HepG2 (cell line): ENCODE measurements around the gene LMX1B. TPM values are rescaled to one million over a fixed set of nuclear protein-coding genes. Genes with fewer than 3 reads are reported as not detected.

Source experiments
- MIER3 ChIP-seq: IDR thresholded peaks from 2 replicates; pipeline ENCODE4 v1.6.1; 2016; ENCODE audit warnings: missing compliant biosample characterization, borderline replicate concordance
- TAF1 ChIP-seq: sonication (generic); formaldehyde crosslinking; IDR thresholded peaks from 2 replicates; pipeline ENCODE4 v1.4.0; 2020; ENCODE audit warnings: missing genetic modification reagents
- ZNF672 ChIP-seq: sonication (generic); formaldehyde crosslinking; IDR thresholded peaks from 2 replicates; pipeline ENCODE4 v1.8.1; 2022; ENCODE audit warnings: missing genetic modification reagents
- polyA plus RNA-seq, 8 experiments: library from polyadenylated mRNA; depleted of rRNA in 3 of 8; stranded (reverse) in 7 of 8; unstranded in 1 of 8; fragments of >200 nt; fragmentation: Illumina TruSeq in 4 of 8; extraction: Trizol in 4 of 8; gene quantifications; 2 replicates each; pipeline versions ENCODE4 v1.2.1 to v1.2.3, GENCODE V29; 2011 to 2016; ENCODE audit warnings: low read depth in 4 of 8, missing spikeins in 1 of 8, mixed read lengths in 1 of 8; ENCODE audit not compliant: insufficient read depth in 1 of 8
- total RNA-seq, 5 experiments: library from RNA; depleted of rRNA; stranded (reverse); fragments of >200 nt; fragmentation: Illumina TruSeq; extraction: Trizol; gene quantifications; 2 replicates each; pipeline ENCODE4 v1.2.3, GENCODE V29; 2016; ENCODE audit warnings: low read depth in 1 of 5
- TF ChIP-seq, protein P1 (sequence below): sonication (generic); formaldehyde crosslinking; IDR thresholded peaks from one replicate; pipeline ENCODE4 v1.5.1; 2020; ENCODE audit warnings: mild to moderate bottlenecking, missing genetic modification reagents; ENCODE audit errors: not compliant biosample characterization
- TF ChIP-seq, protein P2 (sequence below): sonication (generic); formaldehyde crosslinking; IDR thresholded peaks from 2 replicates; pipeline ENCODE4 v1.4.0; 2020; ENCODE audit warnings: mild to moderate bottlenecking, missing genetic modification reagents
- TF ChIP-seq, protein P3 (sequence below): sonication (generic); formaldehyde crosslinking; IDR thresholded peaks from 2 replicates; pipeline ENCODE4 v1.4.0; 2020; ENCODE audit warnings: missing genetic modification reagents

The LMX1B gene
- total and polyA plus RNA-seq, 2 of the 13 experiments (the other 11 are each of a cell fraction or from before 2014, with no cell fraction given) = not detected

DNA sequence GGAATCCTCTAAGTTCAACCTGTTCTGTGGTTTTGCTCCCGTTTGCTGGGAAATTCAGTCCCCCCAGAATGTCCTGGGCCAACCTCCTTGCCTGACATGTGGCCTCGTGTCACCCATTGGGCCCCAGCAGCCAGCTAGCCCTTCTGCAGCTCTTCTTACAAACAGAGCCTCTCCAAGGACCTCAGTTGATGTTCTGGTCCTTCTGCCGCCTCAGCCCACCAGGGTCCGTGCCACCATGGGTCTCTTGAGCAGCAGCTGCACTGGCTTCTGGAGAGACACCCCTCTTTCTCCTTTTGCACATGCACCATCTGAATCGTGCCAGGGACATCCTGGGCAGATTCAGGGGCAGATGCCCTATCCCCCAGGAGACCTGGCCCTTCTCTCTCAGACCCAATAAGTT lies 85.0 kb downstream of the LMX1B start (continued):
- TF ChIP-seq, protein P1, sequence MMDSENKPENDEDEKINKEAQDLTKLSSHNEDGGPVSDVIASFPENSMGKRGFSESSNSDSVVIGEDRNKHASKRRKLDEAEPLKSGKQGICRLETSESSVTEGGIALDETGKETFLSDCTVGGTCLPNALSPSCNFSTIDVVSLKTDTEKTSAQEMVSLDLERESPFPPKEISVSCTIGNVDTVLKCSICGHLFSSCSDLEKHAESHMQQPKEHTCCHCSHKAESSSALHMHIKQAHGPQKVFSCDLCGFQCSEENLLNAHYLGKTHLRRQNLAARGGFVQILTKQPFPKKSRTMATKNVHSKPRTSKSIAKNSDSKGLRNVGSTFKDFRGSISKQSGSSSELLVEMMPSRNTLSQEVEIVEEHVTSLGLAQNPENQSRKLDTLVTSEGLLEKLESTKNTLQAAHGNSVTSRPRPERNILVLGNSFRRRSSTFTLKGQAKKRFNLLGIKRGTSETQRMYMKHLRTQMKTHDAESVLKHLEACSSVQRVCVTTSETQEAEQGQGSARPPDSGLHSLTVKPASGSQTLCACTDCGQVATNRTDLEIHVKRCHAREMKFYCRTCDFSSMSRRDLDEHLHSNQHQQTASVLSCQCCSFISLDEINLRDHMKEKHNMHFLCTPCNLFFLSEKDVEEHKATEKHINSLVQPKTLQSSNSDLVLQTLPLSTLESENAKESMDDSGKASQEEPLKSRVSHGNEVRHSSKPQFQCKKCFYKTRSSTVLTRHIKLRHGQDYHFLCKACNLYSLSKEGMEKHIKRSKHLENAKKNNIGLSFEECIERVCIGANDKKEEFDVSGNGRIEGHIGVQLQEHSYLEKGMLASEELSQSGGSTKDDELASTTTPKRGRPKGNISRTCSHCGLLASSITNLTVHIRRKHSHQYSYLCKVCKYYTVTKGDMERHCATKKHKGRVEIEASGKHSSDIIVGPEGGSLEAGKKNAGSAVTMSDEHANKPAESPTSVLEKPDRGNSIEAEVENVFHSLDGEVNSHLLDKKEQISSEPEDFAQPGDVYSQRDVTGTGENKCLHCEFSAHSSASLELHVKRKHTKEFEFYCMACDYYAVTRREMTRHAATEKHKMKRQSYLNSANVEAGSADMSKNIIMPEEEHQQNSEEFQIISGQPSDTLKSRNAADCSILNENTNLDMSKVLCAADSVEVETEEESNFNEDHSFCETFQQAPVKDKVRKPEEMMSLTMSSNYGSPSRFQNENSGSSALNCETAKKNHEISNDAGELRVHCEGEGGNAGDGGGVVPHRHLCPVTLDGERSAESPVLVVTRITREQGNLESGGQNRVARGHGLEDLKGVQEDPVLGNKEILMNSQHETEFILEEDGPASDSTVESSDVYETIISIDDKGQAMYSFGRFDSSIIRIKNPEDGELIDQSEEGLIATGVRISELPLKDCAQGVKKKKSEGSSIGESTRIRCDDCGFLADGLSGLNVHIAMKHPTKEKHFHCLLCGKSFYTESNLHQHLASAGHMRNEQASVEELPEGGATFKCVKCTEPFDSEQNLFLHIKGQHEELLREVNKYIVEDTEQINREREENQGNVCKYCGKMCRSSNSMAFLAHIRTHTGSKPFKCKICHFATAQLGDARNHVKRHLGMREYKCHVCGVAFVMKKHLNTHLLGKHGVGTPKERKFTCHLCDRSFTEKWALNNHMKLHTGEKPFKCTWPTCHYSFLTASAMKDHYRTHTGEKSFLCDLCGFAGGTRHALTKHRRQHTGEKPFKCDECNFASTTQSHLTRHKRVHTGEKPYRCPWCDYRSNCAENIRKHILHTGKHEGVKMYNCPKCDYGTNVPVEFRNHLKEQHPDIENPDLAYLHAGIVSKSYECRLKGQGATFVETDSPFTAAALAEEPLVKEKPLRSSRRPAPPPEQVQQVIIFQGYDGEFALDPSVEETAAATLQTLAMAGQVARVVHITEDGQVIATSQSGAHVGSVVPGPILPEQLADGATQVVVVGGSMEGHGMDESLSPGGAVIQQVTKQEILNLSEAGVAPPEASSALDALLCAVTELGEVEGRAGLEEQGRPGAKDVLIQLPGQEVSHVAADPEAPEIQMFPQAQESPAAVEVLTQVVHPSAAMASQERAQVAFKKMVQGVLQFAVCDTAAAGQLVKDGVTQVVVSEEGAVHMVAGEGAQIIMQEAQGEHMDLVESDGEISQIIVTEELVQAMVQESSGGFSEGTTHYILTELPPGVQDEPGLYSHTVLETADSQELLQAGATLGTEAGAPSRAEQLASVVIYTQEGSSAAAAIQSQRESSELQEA (CRISPR knock-in tag) = no peak
- TF ChIP-seq, protein P2, sequence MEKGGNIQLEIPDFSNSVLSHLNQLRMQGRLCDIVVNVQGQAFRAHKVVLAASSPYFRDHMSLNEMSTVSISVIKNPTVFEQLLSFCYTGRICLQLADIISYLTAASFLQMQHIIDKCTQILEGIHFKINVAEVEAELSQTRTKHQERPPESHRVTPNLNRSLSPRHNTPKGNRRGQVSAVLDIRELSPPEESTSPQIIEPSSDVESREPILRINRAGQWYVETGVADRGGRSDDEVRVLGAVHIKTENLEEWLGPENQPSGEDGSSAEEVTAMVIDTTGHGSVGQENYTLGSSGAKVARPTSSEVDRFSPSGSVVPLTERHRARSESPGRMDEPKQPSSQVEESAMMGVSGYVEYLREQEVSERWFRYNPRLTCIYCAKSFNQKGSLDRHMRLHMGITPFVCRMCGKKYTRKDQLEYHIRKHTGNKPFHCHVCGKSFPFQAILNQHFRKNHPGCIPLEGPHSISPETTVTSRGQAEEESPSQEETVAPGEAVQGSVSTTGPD (CRISPR knock-in tag) = no peak
- TF ChIP-seq, protein P3, sequence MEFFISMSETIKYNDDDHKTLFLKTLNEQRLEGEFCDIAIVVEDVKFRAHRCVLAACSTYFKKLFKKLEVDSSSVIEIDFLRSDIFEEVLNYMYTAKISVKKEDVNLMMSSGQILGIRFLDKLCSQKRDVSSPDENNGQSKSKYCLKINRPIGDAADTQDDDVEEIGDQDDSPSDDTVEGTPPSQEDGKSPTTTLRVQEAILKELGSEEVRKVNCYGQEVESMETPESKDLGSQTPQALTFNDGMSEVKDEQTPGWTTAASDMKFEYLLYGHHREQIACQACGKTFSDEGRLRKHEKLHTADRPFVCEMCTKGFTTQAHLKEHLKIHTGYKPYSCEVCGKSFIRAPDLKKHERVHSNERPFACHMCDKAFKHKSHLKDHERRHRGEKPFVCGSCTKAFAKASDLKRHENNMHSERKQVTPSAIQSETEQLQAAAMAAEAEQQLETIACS (CRISPR knock-in tag) = no peak
- TF ChIP-seq TAF1 = no peak
- TF ChIP-seq MIER3 (CRISPR knock-in tag) = no peak
- no peak for TF ChIP-seq ZNF672 (CRISPR knock-in tag)
- TF ChIP-seq, all 625 proteins: peak for 0
